Activated gamma-delta T cell treated with Interleukin-2 at 50 U/mL for 16 hours (primary cell): Measurements from ENCODE around the gene HPX.
A peak's percentile ranks its signal among the peaks of the same experiment; 100 is the strongest.
"Not testable (repeated sequence)": the region's sequence is repeated elsewhere in the genome, so short reads cannot be mapped to it uniquely, and the experiment has no call there.

Experiments
- DNase-seq: peaks from one replicate; pipeline ENCODE4 v3.0.0-alpha.2; 2020

HPX gene

GRCh38 chr11:6413791-6414201 is 27.0 kb downstream of the HPX start:
- peak; percentile 16 for DNase-seq

- DNase-seq: no peak
These were observed 29.2 kb downstream of the HPX start for GRCh38 chr11:6411594-6412031.

GRCh38 chr11:6410695-6411430 is 29.9 kb downstream of the HPX start:
- no peak for DNase-seq

DNA sequence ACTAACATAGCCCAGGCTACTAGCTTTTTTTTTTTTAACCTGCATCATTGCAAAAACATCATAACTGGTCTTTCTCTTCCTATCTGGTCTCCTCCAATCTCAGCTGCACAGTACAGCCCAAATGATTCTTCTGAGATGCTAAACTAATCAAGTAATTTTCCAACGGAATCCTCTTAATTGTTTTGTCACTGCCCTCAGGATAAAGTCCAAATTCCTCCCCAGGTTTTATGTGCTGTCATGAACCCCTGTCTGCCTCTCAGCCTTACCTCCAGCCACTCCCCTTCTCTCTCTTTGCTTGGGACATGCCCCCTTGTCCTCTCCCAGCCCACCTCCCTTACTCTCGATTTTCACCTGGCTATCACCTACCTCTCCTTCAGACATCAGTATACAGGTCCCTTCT is 34.4 kb downstream of the HPX start:
- no peak for DNase-seq

DNA sequence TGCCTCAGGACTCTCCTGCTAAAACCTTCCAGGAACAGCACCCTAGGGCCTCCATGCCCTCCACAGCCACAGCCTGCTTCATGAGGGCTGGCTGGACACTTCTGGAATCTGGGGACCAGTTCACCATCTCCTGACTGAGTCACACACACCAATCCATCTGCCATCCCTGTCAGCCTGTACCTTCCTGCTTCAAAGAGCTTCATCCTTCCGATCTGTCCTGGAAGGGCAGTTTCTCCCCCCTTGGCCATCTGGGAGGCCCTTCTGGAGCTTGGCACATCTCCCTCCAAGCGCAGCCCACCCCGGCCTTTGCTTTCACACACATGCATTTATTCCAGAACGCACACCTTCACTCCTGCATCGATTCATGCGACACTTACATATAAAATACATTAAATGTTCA is 34.9 kb downstream of the HPX start:
- no peak for DNase-seq

DNA sequence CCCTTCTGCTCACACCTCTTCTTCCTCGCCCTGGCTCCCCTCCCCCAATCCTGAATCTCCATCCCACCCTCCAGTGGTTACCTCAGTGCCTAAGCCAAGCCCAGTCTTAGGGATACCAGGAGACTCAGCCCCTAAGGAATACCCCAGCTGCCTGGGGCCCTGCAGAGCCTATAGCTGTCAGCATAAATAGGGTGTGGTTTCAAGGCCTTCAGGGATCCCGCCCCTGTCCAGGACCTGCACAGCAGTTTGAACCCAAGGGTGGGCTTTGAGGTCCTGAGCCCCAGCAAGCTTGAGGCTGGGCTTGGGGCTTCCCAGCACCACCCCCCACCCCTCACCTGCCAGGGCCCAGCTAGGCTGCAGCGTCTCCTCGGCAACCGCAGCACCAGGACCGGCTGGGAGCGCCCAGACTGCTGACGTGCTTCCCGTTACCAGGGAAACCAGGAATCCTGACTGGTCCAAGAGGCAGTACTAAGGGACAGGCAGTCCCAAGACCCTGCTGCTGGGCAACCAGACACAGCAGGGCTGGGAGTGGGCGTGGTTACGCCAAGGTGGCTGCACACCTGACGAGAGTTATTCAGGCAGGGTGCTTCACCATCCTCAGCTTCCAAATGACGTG is 35.6 kb downstream of the HPX start:
- no peak for DNase-seq

- peak; percentile 23 for DNase-seq
These were observed 36.3 kb downstream of the HPX start for GRCh38 chr11:6404342-6405051.

DNA sequence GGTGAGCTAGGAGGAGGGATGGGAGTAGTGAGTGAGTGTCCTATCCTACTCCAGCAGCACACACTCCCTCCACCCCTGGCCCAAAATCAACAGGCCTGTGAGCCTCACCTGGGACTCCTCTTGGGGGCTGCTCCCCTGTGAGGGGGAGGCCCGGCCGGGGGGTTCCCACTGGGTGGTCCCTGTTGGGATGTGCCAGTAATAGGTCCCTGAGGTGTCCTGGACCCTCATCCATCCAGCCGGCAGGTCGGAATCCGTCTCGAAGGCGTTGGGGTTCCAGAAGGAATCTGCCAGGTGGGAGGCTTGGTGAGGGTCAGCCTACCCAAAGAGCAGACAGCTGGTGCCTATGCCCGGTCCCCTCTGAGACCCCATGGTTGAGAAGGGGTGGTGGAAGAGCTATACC is 37.2 kb downstream of the HPX start:
- no peak for DNase-seq

DNA sequence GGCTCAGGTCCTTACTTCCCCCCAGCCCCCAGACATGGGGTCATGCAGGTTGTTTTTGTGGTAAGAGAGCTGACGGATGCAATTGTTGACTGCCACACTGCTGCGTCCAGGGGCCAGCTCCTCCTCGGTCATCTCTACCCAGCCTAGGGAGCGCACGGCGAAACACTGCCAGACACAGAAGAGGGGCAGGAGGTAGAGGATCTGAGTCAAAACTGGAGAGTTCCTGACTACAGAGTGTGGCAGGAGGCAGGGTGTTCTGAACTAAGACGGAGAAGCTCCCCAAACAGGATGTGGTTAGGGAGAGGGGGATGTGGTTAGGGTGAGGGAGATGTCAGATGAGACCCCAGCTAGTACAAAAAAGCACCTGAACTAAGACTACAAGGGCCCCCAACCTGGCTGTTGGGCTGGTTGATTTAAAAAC is 38.2 kb downstream of the HPX start:
- DNase-seq: peak; percentile 80

DNA sequence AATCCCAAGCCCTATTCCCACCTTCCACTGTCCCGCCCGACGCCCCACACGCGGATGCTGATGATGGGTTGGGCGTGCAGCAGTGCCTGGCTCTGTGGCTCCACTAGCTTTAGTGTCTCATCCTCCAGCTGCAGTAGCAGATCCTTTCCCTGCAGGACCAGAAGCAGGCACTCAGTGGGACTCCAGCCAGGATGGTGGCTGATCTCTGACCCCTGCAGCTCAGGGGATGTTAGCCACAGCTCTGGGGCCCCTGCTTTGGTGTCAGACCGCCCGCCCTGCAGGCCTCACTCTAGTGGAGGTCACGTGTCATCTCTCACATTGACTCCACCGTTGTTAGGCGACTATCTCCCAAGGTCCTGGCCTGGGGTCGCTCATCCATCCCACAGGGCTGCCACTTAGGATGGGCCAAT is 38.7 kb downstream of the HPX start:
- DNase-seq: peak; percentile 21

- DNase-seq: no peak
These were observed 39.3 kb downstream of the HPX start for GRCh38 chr11:6401464-6401863.

GRCh38 chr11:6400431-6401345 is 40.1 kb downstream of the HPX start:
- DNase-seq: no peak

DNA sequence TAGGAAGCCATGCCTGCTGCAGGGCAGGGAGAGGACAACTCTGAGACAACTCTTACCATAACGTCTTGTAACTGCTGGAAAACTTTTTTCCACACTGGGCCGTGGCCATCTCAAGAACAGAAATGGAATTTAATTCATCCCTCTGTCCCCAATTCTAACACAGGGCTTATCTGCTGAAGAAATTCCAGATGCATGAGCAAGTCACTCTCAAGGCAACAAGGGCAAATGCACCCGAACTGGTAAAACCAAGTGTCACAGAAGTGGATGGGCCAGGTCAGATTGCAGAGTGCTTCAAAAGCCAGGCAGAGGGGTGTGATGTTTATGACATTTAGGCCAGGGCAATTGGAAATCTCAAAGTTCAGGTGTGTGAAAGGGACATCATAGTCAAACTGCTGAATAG is 43.2 kb downstream of the HPX start:
- DNase-seq: no peak

DNA sequence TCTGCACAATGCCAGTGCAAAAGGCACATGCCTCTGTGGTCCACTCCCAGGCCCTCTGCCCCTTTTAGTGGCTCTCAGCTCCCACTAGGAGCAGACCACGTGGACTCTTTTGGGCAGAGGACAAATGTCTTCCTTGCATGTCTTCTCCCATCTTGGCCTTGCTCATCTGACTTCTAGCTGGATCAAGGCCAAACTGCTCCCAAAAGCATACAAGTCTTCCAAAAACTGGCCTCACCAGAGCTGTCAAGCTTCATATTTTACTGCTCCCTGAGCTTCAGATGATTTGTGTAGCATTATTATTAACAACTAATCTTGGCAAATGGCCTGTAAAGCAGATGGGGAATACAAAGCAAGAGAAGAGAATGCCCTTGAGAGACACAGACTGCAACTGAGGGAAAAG is 43.6 kb downstream of the HPX start:
- DNase-seq: no peak

GRCh38 chr11:6395470-6396060 is 45.2 kb downstream of the HPX start:
- no peak for DNase-seq

DNA sequence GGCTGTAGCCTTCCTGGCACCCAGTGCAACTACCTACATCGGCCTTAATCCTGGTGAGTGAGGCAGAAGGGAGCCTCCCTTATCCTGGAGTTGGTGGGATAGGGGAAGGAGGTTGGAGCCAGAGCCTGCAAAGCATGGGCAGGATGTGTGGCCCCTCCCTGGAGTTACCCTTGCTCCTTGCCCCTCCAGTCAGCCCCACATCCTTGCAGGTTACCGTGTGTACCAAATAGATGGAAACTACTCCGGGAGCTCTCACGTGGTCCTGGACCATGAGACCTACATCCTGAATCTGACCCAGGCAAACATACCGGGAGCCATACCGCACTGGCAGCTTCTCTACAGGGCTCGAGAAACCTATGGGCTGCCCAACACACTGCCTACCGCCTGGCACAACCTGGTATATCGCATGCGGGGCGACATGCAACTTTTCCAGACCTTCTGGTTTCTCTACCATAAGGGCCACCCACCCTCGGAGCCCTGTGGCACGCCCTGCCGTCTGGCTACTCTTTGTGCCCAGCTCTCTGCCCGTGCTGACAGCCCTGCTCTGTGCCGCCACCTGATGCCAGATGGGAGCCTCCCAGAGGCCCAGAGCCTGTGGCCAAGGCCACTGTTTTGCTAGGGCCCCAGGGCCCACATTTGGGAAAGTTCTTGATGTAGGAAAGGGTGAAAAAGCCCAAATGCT is 46.7 kb downstream of the HPX start:
- DNase-seq: no peak

GRCh38 chr11:6392251-6392650 is 48.5 kb downstream of the HPX start:
- DNase-seq: not testable (repeated sequence)

DNA sequence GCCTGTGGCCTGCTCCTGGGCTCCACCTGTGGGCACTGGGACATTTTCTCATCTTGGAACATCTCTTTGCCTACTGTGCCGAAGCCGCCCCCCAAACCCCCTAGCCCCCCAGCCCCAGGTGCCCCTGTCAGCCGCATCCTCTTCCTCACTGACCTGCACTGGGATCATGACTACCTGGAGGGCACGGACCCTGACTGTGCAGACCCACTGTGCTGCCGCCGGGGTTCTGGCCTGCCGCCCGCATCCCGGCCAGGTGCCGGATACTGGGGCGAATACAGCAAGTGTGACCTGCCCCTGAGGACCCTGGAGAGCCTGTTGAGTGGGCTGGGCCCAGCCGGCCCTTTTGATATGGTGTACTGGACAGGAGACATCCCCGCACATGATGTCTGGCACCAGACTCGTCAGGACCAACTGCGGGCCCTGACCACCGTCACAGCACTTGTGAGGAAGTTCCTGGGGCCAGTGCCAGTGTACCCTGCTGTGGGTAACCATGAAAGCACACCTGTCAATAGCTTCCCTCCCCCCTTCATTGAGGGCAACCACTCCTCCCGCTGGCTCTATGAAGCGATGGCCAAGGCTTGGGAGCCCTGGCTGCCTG is 49.2 kb downstream of the HPX start:
- no peak for DNase-seq

GRCh38 chr11:6390718-6391469 is 49.9 kb downstream of the HPX start:
- peak; percentile 11 for DNase-seq

- peak; percentile 90 for DNase-seq
These were observed 50.7 kb downstream of the HPX start, which contains the start of gene SMPD1 for GRCh38 chr11:6389905-6390717. TSS of gene SMPD1 (plus strand) at chr11:6390474. CDS start at chr11:6390599, 125 bp downstream.
